Endothelial cell of umbilical vein (primary cell): Measurements from ENCODE around the gene KLHL42. TPM values are rescaled to one million over a fixed set of nuclear protein-coding genes. Genes with fewer than 3 reads are reported as not detected.

Experiments used
- BruUV-seq: library from RNA; stranded (reverse); fragments of 400-500 nt; replicated peaks from 2 replicates; lab custom pipeline; 2021; lab: Mats Ljungman, UMichigan
- CTCF ChIA-PET: fragments of 300-600, 350-600 bp; sonication (Branson Sonifier 250); formaldehyde crosslinking; loops from one replicate; lab custom pipeline; 2021; ENCODE audit warnings: antibody characterized with exemption, inconsistent platforms; lab: Charles Lee
- POLR2A ChIA-PET: fragments of 300-600, 350-600 bp; sonication (Branson Sonifier 250); formaldehyde crosslinking; loops from one replicate; lab custom pipeline; 2021; ENCODE audit warnings: antibody characterized with exemption, inconsistent platforms; lab: Charles Lee
- DNase-seq: peaks from one replicate; pipeline ENCODE4 v3.0.0-alpha.2; 2011; ENCODE audit warnings: low read depth, low spot score
- FAIRE-seq: peaks from 2 replicates; lab custom pipeline; 2011; peaks lifted over from hg19 to GRCh38; lab: Jason Lieb, UNC
- H2AFZ ChIP-seq: 2 replicates; pipeline ENCODE4 v1.6.0; 2012; ENCODE audit warnings: low read depth, low read length, control low read depth, inconsistent platforms
- H3K27ac ChIP-seq: 2 replicates; pipeline ENCODE4 v1.5.1; 2011; ENCODE audit warnings: low read depth, mild to moderate bottlenecking, control low read depth, low read length, moderate library complexity; ENCODE audit not compliant: insufficient read depth
- H3K27me3 ChIP-seq, 2 experiments: 2 replicates each; pipeline versions ENCODE4 v1.6.0 to v1.6.1; 2011; ENCODE audit warnings: low read length in 2 of 2, mixed read lengths in 1 of 2; ENCODE audit not compliant: control insufficient read depth in 2 of 2, insufficient read depth in 2 of 2
- H3K36me3 ChIP-seq, 2 experiments: 2 replicates in 1 of 2; 3 replicates in 1 of 2; pipeline ENCODE4 v1.5.1; 2011; ENCODE audit warnings: low read length in 2 of 2, mild to moderate bottlenecking in 1 of 2, moderate library complexity in 1 of 2; ENCODE audit not compliant: control insufficient read depth in 2 of 2, insufficient read depth in 2 of 2; ENCODE audit errors: extremely low read depth in 1 of 2
- H3K4me1 ChIP-seq: 3 replicates; pipeline ENCODE4 v1.5.1; 2011; ENCODE audit warnings: mild to moderate bottlenecking, low read length; ENCODE audit not compliant: control insufficient read depth, insufficient read depth; ENCODE audit errors: extremely low read depth
- H3K4me2 ChIP-seq: 2 replicates; pipeline ENCODE4 v1.6.1; 2011; ENCODE audit warnings: low read length, control low read depth, mixed read lengths; ENCODE audit not compliant: insufficient read depth
- H3K4me3 ChIP-seq, 3 experiments: fragments of 200-600 bp in 1 of 3; sonication (generic), shearing (Covaris generic) in 1 of 3; replicated peaks in 1 of 3; 2 replicates each; pipeline ENCODE4 v1.5.1; 2011 to 2016; ENCODE audit warnings: control low read depth in 3 of 3, low read length in 3 of 3, mild to moderate bottlenecking in 2 of 3, inconsistent platforms in 1 of 3, low read depth in 1 of 3, moderate library complexity in 1 of 3; ENCODE audit not compliant: insufficient read depth in 1 of 3
- H3K79me2 ChIP-seq: 2 replicates; pipeline ENCODE4 v1.6.0; 2012; ENCODE audit warnings: low read length, inconsistent platforms; ENCODE audit not compliant: control insufficient read depth, insufficient read depth
- H3K9ac ChIP-seq: replicated peaks from 2 replicates; pipeline ENCODE3; 2011; ENCODE audit warnings: low read length, control low read depth; ENCODE audit not compliant: insufficient read depth; ENCODE audit errors: extremely low read depth
- H3K9me1 ChIP-seq: replicated peaks from 3 replicates; pipeline ENCODE4 v1.6.0; 2011; ENCODE audit warnings: mild to moderate bottlenecking, low read length; ENCODE audit not compliant: control insufficient read depth, insufficient read depth; ENCODE audit errors: extremely low read depth
- H3K9me3 ChIP-seq: replicated peaks from 2 replicates; pipeline ENCODE4 v1.5.1; 2012; ENCODE audit warnings: low read length, inconsistent platforms; ENCODE audit not compliant: control insufficient read depth, insufficient read depth
- H4K20me1 ChIP-seq: replicated peaks from 2 replicates; pipeline ENCODE3; 2011; ENCODE audit warnings: mild to moderate bottlenecking, low read length; ENCODE audit not compliant: control insufficient read depth, insufficient read depth; ENCODE audit errors: extremely low read depth
- EZH2 ChIP-seq: IDR thresholded peaks from 2 replicates; pipeline ENCODE4 v1.6.1; 2012; ENCODE audit warnings: borderline replicate concordance, low read depth, mild to moderate bottlenecking, moderate library complexity, low read length, inconsistent platforms; ENCODE audit not compliant: severe bottlenecking
- FOS ChIP-seq: IDR thresholded peaks from 2 replicates; pipeline ENCODE4 v1.6.1; 2011; ENCODE audit warnings: mild to moderate bottlenecking, low read length, moderate library complexity, borderline replicate concordance; ENCODE audit not compliant: insufficient read depth
- GATA2 ChIP-seq: IDR thresholded peaks from 2 replicates; pipeline ENCODE4 v1.7.0; 2011; ENCODE audit warnings: low read depth, mild to moderate bottlenecking, moderate library complexity, mixed read lengths, low read length; ENCODE audit not compliant: insufficient read length, insufficient read depth
- JUN ChIP-seq: IDR thresholded peaks from 2 replicates; pipeline ENCODE4 v1.6.1; 2011; ENCODE audit warnings: borderline replicate concordance, low read depth; ENCODE audit not compliant: insufficient read length, insufficient read depth
- MYC ChIP-seq: IDR thresholded peaks from one replicate; pipeline ENCODE4 v1.6.1; 2011; ENCODE audit warnings: mild to moderate bottlenecking, low read depth, low read length
- POLR2A ChIP-seq: IDR thresholded peaks from 2 replicates; pipeline ENCODE4 v1.6.1; 2012; ENCODE audit warnings: low read depth, mild to moderate bottlenecking, control low read depth, low read length
- POLR2AphosphoS5 ChIP-seq: IDR thresholded peaks from 2 replicates; pipeline ENCODE4 v1.6.1; 2012; ENCODE audit warnings: low read depth, mild to moderate bottlenecking, control low read depth, low read length, moderate library complexity; ENCODE audit not compliant: insufficient read depth
- dilution Hi-C: fragments of 300-500 bp; cut with MboI; formaldehyde crosslinking; loops from one replicate; pipeline ENCODE4 v1.15.0; 2019; ENCODE audit warnings: low sequenced_read_pairs; ENCODE audit not compliant: extremely low pct_ligation_motif_present
- intact Hi-C: fragments of 100-400 bp; cut with micrococcal nuclease; formaldehyde crosslinking; loops from one replicate; pipeline ENCODE4 v1.10.0; 2022
- polyA plus RNA-seq, 4 experiments: library from polyadenylated mRNA; depleted of rRNA in 3 of 4; stranded (reverse) in 3 of 4; unstranded in 1 of 4; fragments of >200 nt; gene quantifications; 2 replicates each; pipeline versions ENCODE4 v1.2.1 to v1.2.3, GENCODE V29; 2011 to 2012; ENCODE audit warnings: missing spikeins in 1 of 4
- small RNA-seq: library from RNA; depleted of rRNA; stranded (forward); fragments of <200 nt; gene quantifications from one replicate; pipeline ENCODE3, GENCODE V24; 2012; ENCODE audit warnings: low replicate concordance, low read depth; ENCODE audit not compliant: insufficient read depth, insufficient read length
- total RNA-seq: library from RNA; stranded (reverse); gene quantifications from 2 replicates; pipeline ENCODE4 v1.2.3, GENCODE V29; 2021
- TF ChIP-seq, protein P1 (sequence below): IDR thresholded peaks from 2 replicates; pipeline ENCODE4 v1.6.1; 2011; ENCODE audit not compliant: insufficient read depth, insufficient read length
- TF ChIP-seq, protein P2 (sequence below), 2 donors: IDR thresholded peaks; 1 replicate in 1 of 2; 2 replicates in 1 of 2; pipeline ENCODE4 v1.5.1; 2011; ENCODE audit warnings: low read length in 2 of 2, mild to moderate bottlenecking in 2 of 2, moderate library complexity in 2 of 2, control low read depth in 1 of 2, inconsistent platforms in 1 of 2, low read depth in 1 of 2; ENCODE audit not compliant: insufficient read depth in 1 of 2; ENCODE audit errors: extremely low read depth in 1 of 2

The KLHL42 gene
- total and polyA plus RNA-seq, 2 donors (not counting 3 experiments of a cell fraction or from before 2014, with no cell fraction given), result 20.1 to 36.2 TPM

DNA sequence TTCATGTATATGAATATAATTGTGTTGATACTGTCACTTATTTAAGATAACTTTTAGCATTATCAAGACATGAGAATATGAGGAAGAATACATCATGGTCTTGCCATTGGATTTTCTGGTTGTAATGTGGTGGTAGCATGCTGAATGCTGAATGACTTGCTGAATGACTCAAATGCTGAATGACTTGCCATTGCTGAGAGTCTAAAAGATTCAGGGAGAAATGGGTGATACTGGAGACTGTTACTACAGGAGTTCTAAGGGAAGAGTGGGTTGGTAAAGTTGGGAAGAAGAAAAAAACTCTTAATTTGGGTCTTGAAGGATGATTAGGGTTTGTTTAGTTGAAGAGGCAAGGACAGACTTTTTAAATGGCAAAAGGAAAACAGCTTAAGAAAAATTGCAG, 72.1 kb downstream of the KLHL42 start:
- no peak for FAIRE-seq
- no peak for TF ChIP-seq JUN
- TF ChIP-seq, protein P1, sequence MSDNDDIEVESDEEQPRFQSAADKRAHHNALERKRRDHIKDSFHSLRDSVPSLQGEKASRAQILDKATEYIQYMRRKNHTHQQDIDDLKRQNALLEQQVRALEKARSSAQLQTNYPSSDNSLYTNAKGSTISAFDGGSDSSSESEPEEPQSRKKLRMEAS, result no peak
- no peak for TF ChIP-seq MYC
- no peak for TF ChIP-seq POLR2AphosphoS5
- TF ChIP-seq EZH2, result no peak
- TF ChIP-seq, protein P2, sequence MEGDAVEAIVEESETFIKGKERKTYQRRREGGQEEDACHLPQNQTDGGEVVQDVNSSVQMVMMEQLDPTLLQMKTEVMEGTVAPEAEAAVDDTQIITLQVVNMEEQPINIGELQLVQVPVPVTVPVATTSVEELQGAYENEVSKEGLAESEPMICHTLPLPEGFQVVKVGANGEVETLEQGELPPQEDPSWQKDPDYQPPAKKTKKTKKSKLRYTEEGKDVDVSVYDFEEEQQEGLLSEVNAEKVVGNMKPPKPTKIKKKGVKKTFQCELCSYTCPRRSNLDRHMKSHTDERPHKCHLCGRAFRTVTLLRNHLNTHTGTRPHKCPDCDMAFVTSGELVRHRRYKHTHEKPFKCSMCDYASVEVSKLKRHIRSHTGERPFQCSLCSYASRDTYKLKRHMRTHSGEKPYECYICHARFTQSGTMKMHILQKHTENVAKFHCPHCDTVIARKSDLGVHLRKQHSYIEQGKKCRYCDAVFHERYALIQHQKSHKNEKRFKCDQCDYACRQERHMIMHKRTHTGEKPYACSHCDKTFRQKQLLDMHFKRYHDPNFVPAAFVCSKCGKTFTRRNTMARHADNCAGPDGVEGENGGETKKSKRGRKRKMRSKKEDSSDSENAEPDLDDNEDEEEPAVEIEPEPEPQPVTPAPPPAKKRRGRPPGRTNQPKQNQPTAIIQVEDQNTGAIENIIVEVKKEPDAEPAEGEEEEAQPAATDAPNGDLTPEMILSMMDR (IDR thresholded peaks at IDR 0.05; ENCODE audit: extremely low read depth in 1 of 2, insufficient read depth in 1 of 2, low read depth in 1 of 2, low read length in 2 of 2), result no peak
- TF ChIP-seq FOS, result no peak
- TF ChIP-seq GATA2, result no peak
- no peak for TF ChIP-seq POLR2A
- ChIA-PET CTCF (interaction anchor here (0.5 to 2.0 kb wide), 4 partner anchors 12 to 404 kb away, joined by 3 to 7 read pairs (median 4); no protein-coding TSS in a partner anchor), POLR2A (no interaction called here)
- BruUV-seq, result no TSS peak
- no peaks in the 10 kb centered on the region for H3K9me1 ChIP-seq
- H2AFZ ChIP-seq, result no peak overlapping the region
- dilution Hi-C loops (no loop called here), intact Hi-C loops (no loop called here)
- no peaks in the 10 kb centered on the region for H3K9me3 ChIP-seq
- H3K4me3 ChIP-seq, result no peak overlapping the region
- peaks cover 0 to 7% of the 10 kb centered on the region in 2 experiments for H3K27me3 ChIP-seq
- H3K9ac ChIP-seq, result no peak overlapping the region
- no peaks in the 10 kb centered on the region for H4K20me1 ChIP-seq
- no peaks in the 10 kb centered on the region for H3K79me2 ChIP-seq
- H3K4me1 ChIP-seq, result no peaks in the 10 kb centered on the region
- DNase-seq, result no peak
- H3K27ac ChIP-seq, result no peak overlapping the region
- H3K4me2 ChIP-seq, result no peak overlapping the region
- no peaks in the 10 kb centered on the region for H3K36me3 ChIP-seq

Small RNA genes within 50 kb of the gene (small RNA-seq; reads per million reads assigned to genes)
- not detected for gene RF00019
- gene RF02271, result not detected

Other genes with a start within 250 kb of the KLHL42 start
- 4.3 and 4.8 TPM in 2 replicates for gene REP15, start 83.8 kb upstream of the KLHL42 start, total RNA-seq
- 0.51 and 0.94 TPM in 2 replicates for gene REP15, start 83.8 kb upstream of the KLHL42 start, polyA plus RNA-seq
- gene MRPS35, start 69.4 kb upstream of the KLHL42 start, total RNA-seq, result 38.2 and 38.6 TPM in 2 replicates
- 17.3 and 22.7 TPM in 2 replicates for gene MRPS35, start 69.4 kb upstream of the KLHL42 start, polyA plus RNA-seq
- 0.65 TPM in 1 of 2 replicates, not detected in the other for gene MANSC4, start within 50 bp of the KLHL42 start, total RNA-seq
- gene MANSC4, start within 50 bp of the KLHL42 start, polyA plus RNA-seq, result 0.11 TPM in 1 of 2 replicates, not detected in the other
- gene PTHLH, start 192.5 kb downstream of the KLHL42 start, total RNA-seq, result 0.60 and 1.1 TPM in 2 replicates
- gene PTHLH, start 192.5 kb downstream of the KLHL42 start, polyA plus RNA-seq, result 0.65 and 0.99 TPM in 2 replicates